HepG2 (cell line): ENCODE data around the gene RHD. TPM values are rescaled to one million over a fixed set of nuclear protein-coding genes. Genes with fewer than 3 reads are reported as not detected.

ENCODE experiments used
- ATAC-seq: fragments of 200-7000 bp; cut with Tn5 transposase; 3 replicates; pipeline ENCODE4 v1.9.1; 2020; ENCODE audit warnings: mild to moderate bottlenecking, moderate library complexity
- BruUV-seq: library from RNA; stranded (reverse); fragments of 400-500 nt; replicated peaks from 2 replicates; lab custom pipeline; 2021; lab: Mats Ljungman, UMichigan
- CTCF ChIA-PET: fragments of 300-600 bp; formaldehyde crosslinking; extraction: SDS; loops from one replicate; lab custom pipeline; 2021; ENCODE audit warnings: low total read pairs, inconsistent platforms, low intra/inter-chr PET ratio; lab: Yijun Ruan, JAX
- POLR2A ChIA-PET: fragments of 350-600 bp; sonication (Branson Sonifier 250); formaldehyde crosslinking; loops from one replicate; lab custom pipeline; 2020; ENCODE audit warnings: antibody characterized with exemption, inconsistent platforms; lab: Yijun Ruan, JAX
- DNase-seq: peaks from one replicate; pipeline ENCODE4 v3.0.0-alpha.2; 2015; ENCODE audit warnings: low spot score
- FAIRE-seq: peaks from 3 replicates; lab custom pipeline; 2011; peaks lifted over from hg19 to GRCh38; lab: Jason Lieb, UNC
- H2AFZ ChIP-seq: one replicate; pipeline ENCODE4 v1.6.1; 2011; ENCODE audit warnings: low read length, inconsistent platforms
- H3K27ac ChIP-seq: fragments of 300-600 bp; 3 replicates; pipeline ENCODE4 v1.8.0; 2011; ENCODE audit warnings: mixed run types, mild to moderate bottlenecking, mixed read lengths, low read length, inconsistent platforms; ENCODE audit not compliant: insufficient read depth; ENCODE audit errors: extremely low read length
- H3K27me3 ChIP-seq, 2 experiments: fragments of 200-600 bp in 1 of 2; 2 replicates in 1 of 2; 3 replicates in 1 of 2; pipeline versions ENCODE4 v1.6.0 to v1.8.0; 2011; ENCODE audit warnings: low read length in 2 of 2, mild to moderate bottlenecking in 2 of 2, moderate library complexity in 2 of 2, inconsistent platforms in 1 of 2; ENCODE audit not compliant: insufficient read depth in 2 of 2, control insufficient read depth in 1 of 2
- H3K36me3 ChIP-seq, 2 experiments: fragments of 200-600 bp in 1 of 2; replicated peaks in 1 of 2; 2 replicates in 1 of 2; 3 replicates in 1 of 2; pipeline versions ENCODE4 v1.5.1 to v1.8.0; 2011; ENCODE audit warnings: low read length in 2 of 2, inconsistent platforms in 1 of 2; ENCODE audit not compliant: insufficient read depth in 2 of 2, control insufficient read depth in 1 of 2
- H3K4me1 ChIP-seq: 2 replicates; pipeline ENCODE4 v1.5.1; 2012; ENCODE audit warnings: low read length, inconsistent platforms; ENCODE audit not compliant: insufficient read depth
- H3K4me2 ChIP-seq: 2 replicates; pipeline ENCODE4 v1.6.0; 2011; ENCODE audit warnings: low read depth, low read length, inconsistent platforms
- H3K4me3 ChIP-seq, 3 experiments: fragments of 200-600 bp in 1 of 3; sonication (generic), shearing (Covaris generic) in 1 of 3; replicated peaks in 1 of 3; 2 replicates each; pipeline ENCODE4 v1.5.1; 2011 to 2016; ENCODE audit warnings: low read length in 3 of 3, inconsistent platforms in 2 of 3, low read depth in 2 of 3, mild to moderate bottlenecking in 2 of 3, control low read depth in 1 of 3, mixed read lengths in 1 of 3; ENCODE audit not compliant: insufficient read depth in 1 of 3
- H3K79me2 ChIP-seq: one replicate; pipeline ENCODE4 v1.6.1; 2011; ENCODE audit warnings: low read length, inconsistent platforms; ENCODE audit not compliant: insufficient read depth
- H3K9ac ChIP-seq: 2 replicates; pipeline ENCODE4 v1.6.0; 2011; ENCODE audit warnings: mild to moderate bottlenecking, low read depth, low read length, inconsistent platforms; ENCODE audit not compliant: insufficient read depth
- H3K9me3 ChIP-seq: 2 replicates; pipeline ENCODE4 v1.5.1; 2012; ENCODE audit warnings: mild to moderate bottlenecking, low read length
- H4K20me1 ChIP-seq: 2 replicates; pipeline ENCODE4 v1.6.0; 2011; ENCODE audit warnings: inconsistent platforms, mild to moderate bottlenecking, low read length, moderate library complexity; ENCODE audit not compliant: insufficient read depth
- ARID2 ChIP-seq: sonication (generic); formaldehyde crosslinking; IDR thresholded peaks from 2 replicates; pipeline ENCODE4 v1.8.1; 2022; ENCODE audit warnings: mild to moderate bottlenecking, missing genetic modification reagents, borderline replicate concordance
- ATF4 ChIP-seq, 2 experiments: fragments of 450-650 bp in 1 of 2; sonication (generic) in 1 of 2; formaldehyde crosslinking; IDR thresholded peaks; 2 replicates each; pipeline versions ENCODE4 v1.5.0 to v1.8.0; 2020 to 2022; ENCODE audit warnings: mild to moderate bottlenecking in 1 of 2, missing genetic modification reagents in 1 of 2
- ATF5 ChIP-seq: sonication (generic); formaldehyde crosslinking; IDR thresholded peaks from 2 replicates; pipeline ENCODE4 v1.4.0; 2020; ENCODE audit warnings: mild to moderate bottlenecking, low read depth, missing genetic modification reagents
- CREB3 ChIP-seq: sonication (generic); formaldehyde crosslinking; IDR thresholded peaks from 2 replicates; pipeline ENCODE4 v1.5.0; 2020; ENCODE audit warnings: missing genetic modification reagents
- EED ChIP-seq: sonication (generic); formaldehyde crosslinking; IDR thresholded peaks from 2 replicates; pipeline ENCODE4 v1.5.0; 2020; ENCODE audit warnings: mild to moderate bottlenecking, missing genetic modification reagents
- FOXA1 ChIP-seq, 2 experiments: fragments of 450-650 bp in 1 of 2; sonication (generic) in 1 of 2; formaldehyde crosslinking in 1 of 2; IDR thresholded peaks; 2 replicates each; pipeline versions ENCODE4 v1.4.0 to v1.6.1; 2016 to 2020; ENCODE audit warnings: missing genetic modification reagents in 1 of 2
- FOXM1 ChIP-seq: sonication (generic); formaldehyde crosslinking; IDR thresholded peaks from 2 replicates; pipeline ENCODE4 v1.5.0; 2020; ENCODE audit warnings: missing genetic modification reagents
- MAFK ChIP-seq, 2 experiments: IDR thresholded peaks in 1 of 2; conservative IDR thresholded peaks in 1 of 2; 2 replicates each; pipeline ENCODE4 v1.6.1; 2011; ENCODE audit warnings: improper control_type of control experiment in 2 of 2, low read length in 2 of 2
- NFIC ChIP-seq: IDR thresholded peaks from 2 replicates; pipeline ENCODE4 v1.6.1; 2012; ENCODE audit warnings: mild to moderate bottlenecking, low read length, inconsistent platforms
- TERF1 ChIP-seq: sonication (generic); formaldehyde crosslinking; IDR thresholded peaks from 2 replicates; pipeline ENCODE4 v1.8.0; 2022; ENCODE audit warnings: mild to moderate bottlenecking, missing genetic modification reagents, moderate library complexity
- U2AF2 ChIP-seq: fragments of 200-400 bp; formaldehyde crosslinking; IDR thresholded peaks from 2 replicates; pipeline ENCODE4 v1.6.1; 2017; ENCODE audit warnings: low read depth, mild to moderate bottlenecking, low read length
- ZBTB34 ChIP-seq: sonication (generic); formaldehyde crosslinking; IDR thresholded peaks from 2 replicates; pipeline ENCODE4 v1.8.0; 2022; ENCODE audit warnings: mild to moderate bottlenecking, missing genetic modification reagents
- ZBTB38 ChIP-seq: sonication (generic); formaldehyde crosslinking; IDR thresholded peaks from 2 replicates; pipeline ENCODE4 v1.5.1; 2020; ENCODE audit warnings: mild to moderate bottlenecking, missing genetic modification reagents
- ZNF367 ChIP-seq: sonication (generic); formaldehyde crosslinking; IDR thresholded peaks from 2 replicates; pipeline ENCODE4 v1.4.0; 2020; ENCODE audit warnings: missing genetic modification reagents, borderline replicate concordance
- ZNF615 ChIP-seq: sonication (generic); formaldehyde crosslinking; IDR thresholded peaks from 2 replicates; pipeline ENCODE4 v1.5.0; 2020; ENCODE audit warnings: mild to moderate bottlenecking, missing genetic modification reagents, borderline replicate concordance
- ZNF784 ChIP-seq: sonication (generic); formaldehyde crosslinking; IDR thresholded peaks from 2 replicates; pipeline ENCODE4 v1.5.1; 2020; ENCODE audit warnings: missing genetic modification reagents, mild to moderate bottlenecking, borderline replicate concordance
- ZNF841 ChIP-seq: sonication (generic); formaldehyde crosslinking; IDR thresholded peaks from 2 replicates; pipeline ENCODE4 v1.8.1; 2023; ENCODE audit warnings: missing genetic modification reagents, borderline replicate concordance
- WGBS: methylation state at CpG from one replicate; pipeline ENCODE4 v1.1.6; 2017; ENCODE audit warnings: low lambda C conversion rate; 5-methylcytosine and 5-hydroxymethylcytosine counted together
- in situ Hi-C: cut with HindIII; loops from 2 replicates; pipeline ENCODE4 v1.10.0; 2017; ENCODE audit warnings: low pct_unique_long_range_greater_than_20kb; ENCODE audit not compliant: extremely low pct_ligation_motif_present
- intact Hi-C: fragments of 100-400 bp; cut with micrococcal nuclease; formaldehyde crosslinking; loops from one replicate; pipeline ENCODE4 v1.10.0; 2022; ENCODE audit not compliant: unreplicated experiment
- polyA plus RNA-seq, 8 experiments: library from polyadenylated mRNA; depleted of rRNA in 3 of 8; stranded (reverse) in 7 of 8; unstranded in 1 of 8; fragments of >200 nt; fragmentation: Illumina TruSeq in 4 of 8; extraction: Trizol in 4 of 8; gene quantifications; 2 replicates each; pipeline versions ENCODE4 v1.2.1 to v1.2.3, GENCODE V29; 2011 to 2016; ENCODE audit warnings: low read depth in 4 of 8, missing spikeins in 1 of 8, mixed read lengths in 1 of 8; ENCODE audit not compliant: insufficient read depth in 1 of 8
- total RNA-seq, 5 experiments: library from RNA; depleted of rRNA; stranded (reverse); fragments of >200 nt; fragmentation: Illumina TruSeq; extraction: Trizol; gene quantifications; 2 replicates each; pipeline ENCODE4 v1.2.3, GENCODE V29; 2016; ENCODE audit warnings: low read depth in 1 of 5

The RHD gene
- total and polyA plus RNA-seq, 2 of the 13 experiments (the other 11 are each of a cell fraction or from before 2014, with no cell fraction given), result not detected

- POLR2A ChIA-PET, result no interaction called here
- TF ChIP-seq ATF5 (CRISPR knock-in tag), result no peak
- no peak for TF ChIP-seq ZBTB38 (CRISPR knock-in tag)
- TF ChIP-seq FOXM1, result no peak
- no peak for TF ChIP-seq ARID2
- TF ChIP-seq FOXA1 (IDR thresholded peaks at IDR 0.05), result no peak
- no peak for TF ChIP-seq FOXA1 (CRISPR knock-in tag; IDR thresholded peaks at IDR 0.05)
- TF ChIP-seq CREB3, result no peak
- no peak for TF ChIP-seq ZNF615 (CRISPR knock-in tag)
- TF ChIP-seq EED (CRISPR knock-in tag), result no peak
- no peak for TF ChIP-seq MAFK (conservative IDR thresholded peaks at IDR 0.05 in 1 of 2, IDR thresholded peaks at IDR 0.05 in 1 of 2; ENCODE audit: low read length in 2 of 2)
- no peak for TF ChIP-seq ATF4 (CRISPR knock-in tag; IDR thresholded peaks at IDR 0.05)
- TF ChIP-seq ZNF841 (CRISPR knock-in tag), result no peak
- no peak for TF ChIP-seq NFIC
- no peak for TF ChIP-seq ZNF784 (CRISPR knock-in tag)
- no peak for TF ChIP-seq TERF1 (CRISPR knock-in tag)
- TF ChIP-seq ZBTB34, result no peak
- no peak for TF ChIP-seq ZNF367 (CRISPR knock-in tag)
- no peak for TF ChIP-seq U2AF2
Observed at GRCh38 chr1:25347556-25347955, 75.2 kb downstream of the RHD start.

More at GRCh38 chr1:25347556-25347955, 75.2 kb downstream of the RHD start:
- DNase-seq (no peak), ATAC-seq (no peak), FAIRE-seq (no peak)
- 100% methylated on average over 2 of the region's 2 CpGs for WGBS
- Histone ChIP-seq H4K20me1 (no peaks in the 10 kb centered on the region), H3K27ac (no peak overlapping the region), H3K9me3 (no peaks in the 10 kb centered on the region), H3K36me3 (peaks cover 4 to 21% of the 10 kb centered on the region in 2 experiments; a peak in 4 of 5 replicates), H3K4me3 (no peak overlapping the region), H3K27me3 (no peaks in the 10 kb centered on the region), H3K9ac (no peak overlapping the region), H3K4me1 (no peaks in the 10 kb centered on the region), H3K79me2 (peaks cover 6% of the 10 kb centered on the region), H3K4me2 (no peak overlapping the region), H2AFZ (no peak overlapping the region)
- BruUV-seq, result no TSS peak
- CTCF ChIA-PET, result no interaction called here
- intact Hi-C loops (no loop called here), in situ Hi-C loops (loop anchor here (5.0 kb wide), 1 partner anchor 105 kb away; no protein-coding TSS in a partner anchor)
